NOMO-1 (cell line): ENCODE results near the gene BAG2.

Source experiments
- DNase-seq, 2 experiments: peaks; one replicate each; lab custom pipeline; 2025; ENCODE audit not compliant: unreplicated experiment in 2 of 2; lab: John Stamatoyannopoulos, UW

Gene BAG2

GRCh38 chr6:57172136-57173055, at the start of gene BAG2:
TSS of gene BAG2 (plus strand) at chr6:57172326. CDS start at chr6:57172698, 372 bp downstream.
- DNase-seq: peak; percentile 64 to 69

DNA sequence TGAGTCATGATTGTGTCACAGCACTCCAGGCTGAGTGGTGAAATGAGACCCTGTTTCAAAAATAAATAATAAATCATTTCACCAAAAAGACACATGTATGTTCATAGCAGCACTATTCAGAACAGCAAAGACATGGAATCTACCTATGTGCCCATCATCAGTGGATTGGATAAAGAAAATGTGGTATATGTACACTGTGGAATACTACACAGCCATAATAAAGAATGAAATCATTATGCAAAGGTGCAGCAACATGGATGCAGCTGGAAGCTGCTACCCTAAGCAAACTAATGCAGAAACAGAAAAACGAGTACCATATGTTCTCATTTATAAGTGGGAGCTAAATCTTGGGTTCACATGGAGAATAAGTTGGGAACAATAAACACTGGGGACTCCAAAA, 49.0 kb upstream of the BAG2 start:
- no peak for DNase-seq

DNA sequence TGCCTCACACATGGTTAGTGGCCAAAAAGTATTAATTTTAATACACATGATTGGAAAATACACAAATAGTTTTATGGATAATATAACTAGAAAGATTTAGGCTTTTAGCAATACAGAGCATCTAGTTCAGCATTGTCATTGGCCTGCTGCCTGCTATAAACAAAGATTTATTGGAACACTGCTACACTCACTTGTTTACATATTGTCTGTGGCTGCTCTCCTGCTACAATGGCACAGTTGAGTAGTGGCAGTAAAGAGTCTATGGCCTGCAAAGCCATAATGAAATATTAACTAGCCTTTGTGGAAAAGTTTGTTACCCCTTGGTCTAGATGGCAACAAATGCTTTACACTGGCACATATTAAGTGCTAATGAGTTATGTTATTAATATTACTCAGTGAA, 44.4 kb upstream of the BAG2 start:
- no peak for DNase-seq

DNA sequence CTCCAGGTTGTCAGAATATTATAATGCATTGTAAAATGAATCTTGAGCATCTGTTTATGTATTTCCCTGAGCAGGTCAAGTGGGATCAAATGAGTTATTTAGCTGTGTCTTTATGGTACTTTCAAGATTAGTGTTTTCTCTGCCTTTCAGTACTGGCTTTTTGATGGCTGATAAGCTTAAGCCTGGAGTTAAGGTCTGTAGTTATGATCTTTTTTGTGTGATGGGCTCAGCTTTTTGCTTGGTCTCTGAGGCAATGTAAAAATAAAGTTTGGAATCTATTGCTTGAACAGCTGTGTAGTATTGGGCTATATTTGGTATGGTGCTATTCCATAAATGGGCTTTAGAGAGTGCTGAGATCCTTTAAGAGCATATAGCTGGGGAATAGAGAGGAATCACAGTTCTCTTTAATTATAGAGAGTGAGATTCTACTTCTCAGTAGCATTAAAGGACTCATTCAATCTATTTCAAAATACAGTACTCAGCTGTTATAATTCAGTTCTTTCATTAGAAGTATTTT, 41.4 kb upstream of the BAG2 start:
- DNase-seq: no peak

DNA sequence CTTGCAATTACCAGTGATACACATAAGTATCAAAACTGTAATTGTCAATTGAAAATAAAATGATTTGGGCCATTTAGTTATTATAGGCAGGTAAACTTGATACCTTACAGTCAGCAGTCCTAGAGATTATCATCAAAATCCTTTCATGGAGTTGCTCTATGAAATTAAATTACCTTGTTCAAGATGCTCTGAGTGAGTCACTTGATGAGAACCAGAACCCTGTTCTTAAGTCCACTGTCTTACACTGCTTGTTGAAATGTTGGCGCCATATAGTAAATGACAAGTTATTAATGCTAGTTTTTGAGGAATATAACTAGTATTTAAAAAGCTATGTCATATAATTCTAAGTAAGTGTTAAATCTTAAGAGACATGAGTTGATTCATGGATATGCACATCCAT, 37.2 kb upstream of the BAG2 start:
- no peak for DNase-seq

GRCh38 chr6:57135885-57136284, 36.2 kb upstream of the BAG2 start:
- DNase-seq: no peak

GRCh38 chr6:57137350-57137749, 34.8 kb upstream of the BAG2 start:
- no peak for DNase-seq

- no peak for DNase-seq
Measured at GRCh38 chr6:57138026-57138425, 34.1 kb upstream of the BAG2 start.

GRCh38 chr6:57141451-57142177, 30.5 kb upstream of the BAG2 start:
- no peak for DNase-seq

DNA sequence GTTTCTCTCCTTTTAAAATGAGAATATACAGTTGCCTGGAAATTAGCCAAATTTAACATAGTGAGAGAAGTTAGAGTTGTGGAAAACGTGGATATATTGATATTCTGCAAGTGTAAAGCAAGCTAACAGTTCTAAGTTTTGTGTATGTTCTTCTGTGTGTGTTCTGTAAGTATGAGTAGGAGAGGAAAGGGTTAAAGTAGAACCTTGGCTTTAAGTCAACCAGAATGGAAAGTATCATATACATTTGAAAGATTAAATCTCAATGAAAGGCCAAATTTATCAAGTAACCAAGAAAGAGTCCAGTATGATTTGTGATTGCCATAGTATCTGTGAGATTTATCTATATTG, 30.0 kb upstream of the BAG2 start:
- DNase-seq: no peak

- DNase-seq: no peak
Measured at GRCh38 chr6:57143690-57144089, 28.4 kb upstream of the BAG2 start.

DNA sequence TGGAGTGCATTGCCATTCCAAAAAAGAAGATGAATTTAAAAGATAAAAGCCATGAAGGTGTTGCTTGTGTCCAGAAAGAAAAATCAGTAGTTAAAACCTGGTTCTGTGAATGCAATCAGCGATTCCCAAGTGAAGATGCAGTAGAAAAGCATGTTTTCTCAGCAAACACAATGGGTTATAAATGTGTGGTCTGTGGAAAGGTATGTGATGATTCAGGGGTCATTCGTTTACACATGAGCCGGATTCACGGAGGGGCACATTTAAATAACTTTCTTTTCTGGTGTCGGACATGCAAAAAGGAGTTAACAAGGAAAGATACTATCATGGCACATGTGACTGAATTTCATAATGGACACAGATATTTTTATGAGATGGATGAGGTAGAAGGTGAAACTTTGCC, 24.7 kb upstream of the BAG2 start:
- no peak for DNase-seq

GRCh38 chr6:57147955-57148858, 23.9 kb upstream of the BAG2 start:
- no peak for DNase-seq

GRCh38 chr6:57158658-57159057, 13.5 kb upstream of the BAG2 start:
- no peak for DNase-seq

- no peak for DNase-seq
Measured at GRCh38 chr6:57159127-57159526, 13.0 kb upstream of the BAG2 start.

- DNase-seq: no peak
Measured at GRCh38 chr6:57162028-57162427, 10.1 kb upstream of the BAG2 start.

DNA sequence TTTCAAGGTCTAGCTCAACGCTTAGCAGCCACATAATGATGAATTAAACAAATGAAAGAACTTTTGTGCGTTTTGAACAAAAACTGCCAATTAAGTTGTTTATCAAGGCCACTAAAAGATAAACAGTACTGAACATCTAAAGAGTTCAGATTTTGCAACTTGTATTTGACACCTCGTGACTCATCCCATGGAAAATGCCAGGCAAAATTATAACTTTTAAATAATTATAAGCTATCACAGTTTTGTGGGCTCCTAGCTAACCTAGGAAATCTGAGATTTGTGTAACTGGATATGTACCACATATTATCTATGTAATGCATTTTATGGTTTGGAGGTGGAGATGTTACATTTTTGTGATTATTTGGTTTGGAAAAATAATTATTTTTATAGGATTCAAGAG, 9.6 kb upstream of the BAG2 start:
- no peak for DNase-seq

DNA sequence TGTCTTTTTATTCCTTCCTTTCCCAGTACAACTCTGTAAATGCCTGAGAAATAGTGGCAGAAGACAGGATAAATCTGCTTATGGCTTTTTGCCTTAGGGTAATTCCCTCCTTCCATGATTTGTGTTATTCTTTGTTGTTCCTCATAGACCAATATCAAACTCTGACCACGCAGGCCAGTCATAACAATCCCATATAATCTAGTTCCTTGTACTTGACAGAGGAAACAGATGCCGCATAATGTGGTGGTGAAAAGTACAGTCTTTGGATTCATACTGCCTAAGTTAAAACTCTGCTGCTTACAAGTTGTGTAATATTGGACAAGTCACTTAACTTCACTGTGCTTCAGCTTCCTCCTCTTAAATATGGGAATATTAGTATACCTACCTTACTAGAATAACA, 8.2 kb upstream of the BAG2 start:
- DNase-seq: no peak

GRCh38 chr6:57165080-57165479, 7.0 kb upstream of the BAG2 start:
- DNase-seq: no peak

- DNase-seq: no peak
Measured at GRCh38 chr6:57173056-57173885, 1.1 kb downstream of the BAG2 start.
